Measurements from ENCODE around the gene ELOVL6.

The ELOVL6 gene

DNA sequence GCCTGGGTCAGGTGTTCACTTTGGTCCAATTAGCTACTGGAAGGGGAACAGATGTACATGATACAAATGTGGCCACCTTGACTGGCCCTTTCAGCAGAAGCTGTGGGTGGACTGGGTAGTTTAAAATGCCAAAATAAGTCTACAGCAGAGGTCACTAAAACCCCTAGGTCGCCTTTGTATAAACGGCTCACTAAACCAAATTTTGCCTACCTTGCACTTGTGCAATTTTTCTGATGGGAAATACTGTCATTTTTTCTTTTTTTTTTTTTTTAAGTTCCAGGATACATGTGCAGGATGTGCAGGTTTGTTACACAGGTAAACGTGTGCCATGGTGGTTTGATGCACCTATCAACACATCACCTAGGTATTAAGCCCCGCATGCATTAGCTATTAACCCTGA, 176.0 kb downstream of the ELOVL6 start:
- TF ChIP-seq MYC (IDR thresholded peaks at IDR 0.05; ENCODE audit: low read depth, low read length) = no peak
- TF ChIP-seq, protein P1, sequence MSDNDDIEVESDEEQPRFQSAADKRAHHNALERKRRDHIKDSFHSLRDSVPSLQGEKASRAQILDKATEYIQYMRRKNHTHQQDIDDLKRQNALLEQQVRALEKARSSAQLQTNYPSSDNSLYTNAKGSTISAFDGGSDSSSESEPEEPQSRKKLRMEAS (IDR thresholded peaks at IDR 0.05; ENCODE audit: low read depth, low read length) = no peak
- no peak for TF ChIP-seq POLR2A (IDR thresholded peaks at IDR 0.05; ENCODE audit: extremely low read depth, insufficient read length)
- no peak for TF ChIP-seq CTCF (IDR thresholded peaks at IDR 0.05; ENCODE audit: low read depth, low read length)
- DNase-seq (ENCODE audit: low read depth) = no peak
- H3K4me3 ChIP-seq (ENCODE audit: low read depth, low read length) = no peak overlapping the region

DNA sequence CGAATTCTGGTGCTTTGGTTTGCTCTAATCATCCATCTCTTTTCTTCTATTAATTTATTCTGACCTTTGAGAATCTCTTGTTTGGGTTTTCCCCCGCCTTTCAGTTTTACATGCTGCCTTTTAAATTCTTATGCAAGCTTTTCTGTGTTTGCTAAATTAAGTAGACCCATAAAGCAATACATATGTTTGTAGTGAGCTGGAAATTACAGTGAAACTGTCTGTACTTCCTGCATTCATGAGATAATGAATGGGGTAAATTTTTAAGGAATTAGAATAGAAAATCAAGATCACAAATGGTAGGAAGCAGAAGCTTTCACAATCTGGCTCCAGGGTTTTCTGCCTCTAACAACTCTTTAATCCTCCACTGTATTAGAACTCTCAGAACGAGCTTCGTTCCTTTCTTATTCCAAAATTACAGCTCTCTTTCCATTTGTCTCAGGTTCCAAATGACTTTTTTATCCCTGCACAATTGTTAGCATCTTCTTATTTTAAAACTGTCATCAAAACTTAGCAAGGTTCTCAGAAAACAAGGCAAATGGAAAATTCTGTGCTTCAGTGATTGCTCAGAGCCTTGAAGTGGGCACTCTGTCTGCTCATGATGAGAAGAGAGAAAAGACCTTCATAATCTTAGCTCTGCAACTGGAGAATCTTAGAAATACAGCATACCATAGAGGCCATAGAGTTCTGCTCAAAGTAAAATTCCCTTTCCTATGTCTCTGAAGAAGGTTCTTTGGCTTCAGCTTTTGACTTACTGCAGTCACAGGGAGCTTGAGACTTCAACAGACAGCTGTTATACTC, 177.6 kb downstream of the ELOVL6 start:
- no peak for TF ChIP-seq POLR2A (IDR thresholded peaks at IDR 0.05; ENCODE audit: extremely low read depth, insufficient read length)
- TF ChIP-seq, protein P1 (IDR thresholded peaks at IDR 0.05; ENCODE audit: low read depth, low read length) = no peak
- TF ChIP-seq MYC (IDR thresholded peaks at IDR 0.05; ENCODE audit: low read depth, low read length) = no peak
- no peak for TF ChIP-seq CTCF (IDR thresholded peaks at IDR 0.05; ENCODE audit: low read depth, low read length)
- no peak for DNase-seq (ENCODE audit: low read depth)
- H3K4me3 ChIP-seq (ENCODE audit: low read depth, low read length) = no peak overlapping the region

DNA sequence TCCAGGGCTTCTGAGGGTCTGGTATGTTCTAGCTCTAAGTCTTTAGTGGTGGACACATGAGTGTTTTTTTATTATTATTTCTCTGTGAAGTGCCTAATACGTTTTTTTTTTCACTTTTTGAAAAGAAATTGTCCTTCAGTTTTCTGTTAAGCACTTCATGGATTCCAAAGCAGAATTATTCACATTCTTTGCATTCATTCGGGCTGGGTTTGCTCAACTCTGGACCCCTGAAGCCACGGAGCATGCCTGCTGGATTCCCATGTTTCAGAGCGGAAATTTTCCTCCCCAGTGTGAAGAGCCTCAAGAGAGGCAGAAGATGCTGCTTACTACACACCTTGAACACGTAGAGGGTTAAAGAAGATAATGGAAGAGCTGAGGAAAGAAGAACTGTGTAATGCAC, 178.3 kb downstream of the ELOVL6 start:
- no peak overlapping the region for H3K4me3 ChIP-seq (ENCODE audit: low read depth, low read length)
- TF ChIP-seq CTCF (IDR thresholded peaks at IDR 0.05; ENCODE audit: low read depth, low read length) (no peak), POLR2A (IDR thresholded peaks at IDR 0.05; ENCODE audit: extremely low read depth, insufficient read length) (no peak), MYC (IDR thresholded peaks at IDR 0.05; ENCODE audit: low read depth, low read length) (no peak)
- TF ChIP-seq, protein P1 (IDR thresholded peaks at IDR 0.05; ENCODE audit: low read depth, low read length) = no peak
- DNase-seq (ENCODE audit: low read depth) = no peak

GRCh38 chr4:110019153-110019552, 179.3 kb downstream of the ELOVL6 start:
- no peak for DNase-seq (ENCODE audit: low read depth)
- H3K4me3 ChIP-seq (ENCODE audit: low read depth, low read length) = no peak overlapping the region
- TF ChIP-seq CTCF (IDR thresholded peaks at IDR 0.05; ENCODE audit: low read depth, low read length) = no peak
- no peak for TF ChIP-seq POLR2A (IDR thresholded peaks at IDR 0.05; ENCODE audit: extremely low read depth, insufficient read length)
- TF ChIP-seq, protein P1 (IDR thresholded peaks at IDR 0.05; ENCODE audit: low read depth, low read length) = no peak
- no peak for TF ChIP-seq MYC (IDR thresholded peaks at IDR 0.05; ENCODE audit: low read depth, low read length)

DNA sequence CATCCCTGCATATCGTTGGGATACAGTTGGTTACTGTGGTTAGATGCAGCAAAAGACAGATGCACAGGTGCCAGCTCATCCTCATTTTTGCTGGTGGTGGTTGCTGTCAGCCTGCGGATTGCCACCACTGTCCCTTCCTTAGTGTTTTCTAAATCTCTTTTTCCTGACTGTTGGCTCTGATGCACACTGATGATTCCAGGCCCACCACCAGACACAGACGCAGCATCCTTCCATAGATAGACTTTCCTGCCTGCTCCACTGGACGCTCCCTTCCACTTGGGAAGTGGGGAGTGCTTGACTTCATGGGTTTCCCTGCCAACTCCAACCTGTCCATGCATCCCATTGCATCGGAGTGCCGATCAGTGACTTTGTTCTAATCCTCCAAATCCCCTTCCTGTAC, 184.2 kb downstream of the ELOVL6 start:
- TF ChIP-seq POLR2A (IDR thresholded peaks at IDR 0.05; ENCODE audit: extremely low read depth, insufficient read length) = no peak
- TF ChIP-seq, protein P1 (IDR thresholded peaks at IDR 0.05; ENCODE audit: low read depth, low read length) = no peak
- no peak for TF ChIP-seq CTCF (IDR thresholded peaks at IDR 0.05; ENCODE audit: low read depth, low read length)
- no peak for TF ChIP-seq MYC (IDR thresholded peaks at IDR 0.05; ENCODE audit: low read depth, low read length)
- no peak overlapping the region for H3K4me3 ChIP-seq (ENCODE audit: low read depth, low read length)
- no peak for DNase-seq (ENCODE audit: low read depth)

Measured in NB4 (cell line).